Measurements from ENCODE around the gene LRMDA.

LRMDA gene

DNA sequence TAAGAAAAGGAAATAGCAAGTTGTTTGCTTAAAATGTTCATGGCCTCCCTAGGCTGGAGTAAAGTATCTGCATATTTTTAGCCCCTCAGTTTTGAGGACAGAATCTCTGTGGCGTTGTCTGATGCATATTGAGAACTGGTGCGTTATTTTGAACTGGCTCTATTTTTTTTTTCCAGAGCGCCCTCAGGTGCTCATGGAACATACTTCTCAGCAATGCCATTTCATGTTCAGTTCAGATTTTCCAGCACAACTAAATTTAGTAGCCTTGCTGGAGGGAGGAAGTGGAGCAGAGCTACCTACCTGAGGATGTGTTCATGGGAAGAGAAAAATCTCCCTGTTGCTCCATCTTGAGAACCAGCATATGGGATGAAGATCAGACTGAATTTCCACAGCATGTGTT lies 870.5 kb downstream of the LRMDA start:
- Histone ChIP-seq H3K79me1 (ENCODE audit: low read length) (no peaks in the 10 kb centered on the region), H4K8ac (ENCODE audit: low read depth, low read length) (no peak overlapping the region), H3K4ac (ENCODE audit: low read depth, low read length) (peak overlapping the region; percentile 24), H2BK120ac (ENCODE audit: low read depth, low read length) (peak overlapping the region; percentile 82), H3K9ac (ENCODE audit: low read length) (peak overlapping the region; percentile 11), H3K18ac (ENCODE audit: low read length) (peak overlapping the region; percentile 93), H2BK15ac (replicated peaks; ENCODE audit: low read depth) (no peak overlapping the region), H3K27ac (ENCODE audit: low read depth, low read length) (no peak overlapping the region), H3K4me1 (ENCODE audit: control insufficient read depth, low read depth, low read length) (peaks cover 2% of the 10 kb centered on the region), H4K5ac (ENCODE audit: low read length) (peak overlapping the region; percentile 56), H3K23ac (ENCODE audit: low read length) (no peak overlapping the region), H3K56ac (ENCODE audit: low read length) (peak overlapping the region; percentile 29), H3K36me3 (ENCODE audit: control insufficient read depth, insufficient read depth, low read length) (no peaks in the 10 kb centered on the region), H3K4me3 (ENCODE audit: low read length) (no peak overlapping the region), H3K4me2 (ENCODE audit: low read length) (no peak overlapping the region), H3K27me3 (ENCODE audit: insufficient read depth, low read length, poor library complexity) (no peaks in the 10 kb centered on the region), H3K79me2 (ENCODE audit: control insufficient read depth, insufficient read depth, low read length) (no peaks in the 10 kb centered on the region), H2BK5ac (ENCODE audit: low read length) (peak overlapping the region; percentile 21), H2AK5ac (ENCODE audit: low read length) (peak overlapping the region; percentile 40)
- DNase-seq = peak; percentile 29
- WGBS (ENCODE audit: extremely low coverage, insufficient coverage, low lambda C conversion rate) = no CpG with 5 or more reads among the region's 3 CpGs

DNA sequence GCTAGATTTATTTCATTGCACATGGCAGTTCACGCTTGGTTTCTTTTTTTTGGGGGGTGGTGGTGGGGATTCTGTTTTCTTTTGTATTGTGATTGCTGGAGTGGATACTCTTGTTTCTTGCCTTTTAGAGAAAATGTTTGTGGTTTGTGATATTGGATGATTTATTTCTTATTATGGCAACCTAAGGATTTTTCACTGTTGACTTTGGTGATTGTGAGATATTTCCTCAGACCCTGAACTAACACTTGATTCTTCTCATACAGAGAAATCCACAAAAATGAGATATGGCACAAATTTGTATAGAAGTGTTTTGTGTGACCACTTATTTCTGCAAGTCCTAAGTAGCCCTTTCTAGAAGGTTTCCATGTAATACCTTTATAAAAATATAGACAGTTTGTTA lies 871.1 kb downstream of the LRMDA start:
- no peaks in the 10 kb centered on the region for H3K79me1 ChIP-seq (ENCODE audit: low read length)
- peak overlapping the region; percentile 93 for H3K18ac ChIP-seq (ENCODE audit: low read length)
- H3K79me2 ChIP-seq (ENCODE audit: control insufficient read depth, insufficient read depth, low read length) = no peaks in the 10 kb centered on the region
- no peaks in the 10 kb centered on the region for H3K27me3 ChIP-seq (ENCODE audit: insufficient read depth, low read length, poor library complexity)
- H3K9ac ChIP-seq (ENCODE audit: low read length) = no peak overlapping the region
- peak overlapping the region; percentile 24 for H3K4ac ChIP-seq (ENCODE audit: low read depth, low read length)
- H4K5ac ChIP-seq (ENCODE audit: low read length) = peak overlapping the region; percentile 56
- H3K4me3 ChIP-seq (ENCODE audit: low read length) = no peak overlapping the region
- H4K8ac ChIP-seq (ENCODE audit: low read depth, low read length) = no peak overlapping the region
- H3K56ac ChIP-seq (ENCODE audit: low read length) = peak overlapping the region; percentile 29
- no peaks in the 10 kb centered on the region for H3K36me3 ChIP-seq (ENCODE audit: control insufficient read depth, insufficient read depth, low read length)
- no peak overlapping the region for H3K4me2 ChIP-seq (ENCODE audit: low read length)
- peak overlapping the region; percentile 82 for H2BK120ac ChIP-seq (ENCODE audit: low read depth, low read length)
- H3K27ac ChIP-seq (ENCODE audit: low read depth, low read length) = no peak overlapping the region
- H3K23ac ChIP-seq (ENCODE audit: low read length) = no peak overlapping the region
- H3K4me1 ChIP-seq (ENCODE audit: control insufficient read depth, low read depth, low read length) = peaks cover 2% of the 10 kb centered on the region
- no peak overlapping the region for H2BK15ac ChIP-seq (replicated peaks; ENCODE audit: low read depth)
- H2AK5ac ChIP-seq (ENCODE audit: low read length) = peak overlapping the region; percentile 40
- no peak overlapping the region for H2BK5ac ChIP-seq (ENCODE audit: low read length)
- WGBS (ENCODE audit: extremely low coverage, insufficient coverage, low lambda C conversion rate) = no CpG with 5 or more reads among the region's 1 CpG
- no peak for DNase-seq

DNA sequence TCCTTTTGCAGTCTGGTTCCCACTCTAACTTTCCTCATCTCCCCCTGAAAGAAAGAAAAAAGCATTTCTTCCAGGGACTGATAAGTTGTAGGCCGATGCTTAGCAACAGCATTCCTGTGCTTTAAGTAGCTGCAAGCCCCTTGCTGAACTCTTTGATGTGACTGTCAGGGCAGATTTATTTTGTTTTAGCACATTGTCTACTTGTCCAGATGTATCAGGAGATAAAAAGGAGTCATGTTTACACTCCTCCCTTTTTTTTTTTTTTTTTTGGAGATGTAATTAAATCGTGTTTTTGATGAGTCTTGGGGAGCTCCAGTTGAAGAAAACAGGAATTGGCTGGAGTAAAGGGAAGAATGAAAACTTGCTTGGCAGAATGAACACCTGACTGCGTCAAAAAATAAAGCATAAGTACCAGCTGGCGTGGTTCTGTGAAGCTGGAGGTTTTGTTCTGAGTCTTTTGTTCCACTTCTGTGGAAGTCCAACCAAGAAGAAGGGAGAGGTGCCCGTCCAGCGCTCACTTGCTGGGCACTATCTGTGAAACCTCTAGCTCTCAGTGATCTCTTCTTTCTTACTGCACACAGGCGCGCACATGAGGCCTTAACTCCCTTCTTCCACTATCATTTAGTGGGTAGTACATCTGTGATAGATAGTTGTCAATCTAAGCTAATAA lies 871.7 kb downstream of the LRMDA start:
- Histone ChIP-seq H3K4me1 (ENCODE audit: control insufficient read depth, low read depth, low read length) (peaks cover 2% of the 10 kb centered on the region), H3K79me2 (ENCODE audit: control insufficient read depth, insufficient read depth, low read length) (no peaks in the 10 kb centered on the region), H3K4me3 (ENCODE audit: low read length) (no peak overlapping the region), H4K5ac (ENCODE audit: low read length) (no peak overlapping the region), H3K23ac (ENCODE audit: low read length) (no peak overlapping the region), H4K8ac (ENCODE audit: low read depth, low read length) (no peak overlapping the region), H3K4me2 (ENCODE audit: low read length) (no peak overlapping the region), H3K36me3 (ENCODE audit: control insufficient read depth, insufficient read depth, low read length) (no peaks in the 10 kb centered on the region), H2BK5ac (ENCODE audit: low read length) (no peak overlapping the region), H3K56ac (ENCODE audit: low read length) (no peak overlapping the region), H3K9ac (ENCODE audit: low read length) (peak overlapping the region; percentile 21), H3K27ac (ENCODE audit: low read depth, low read length) (no peak overlapping the region), H2BK120ac (ENCODE audit: low read depth, low read length) (no peak overlapping the region), H3K18ac (ENCODE audit: low read length) (peak overlapping the region; percentile 13), H2BK15ac (replicated peaks; ENCODE audit: low read depth) (no peak overlapping the region), H2AK5ac (ENCODE audit: low read length) (peak overlapping the region; percentile 1), H3K79me1 (ENCODE audit: low read length) (no peaks in the 10 kb centered on the region), H3K4ac (ENCODE audit: low read depth, low read length) (no peak overlapping the region), H3K27me3 (ENCODE audit: insufficient read depth, low read length, poor library complexity) (no peaks in the 10 kb centered on the region)
- WGBS (ENCODE audit: extremely low coverage, insufficient coverage, low lambda C conversion rate) = no CpG with 5 or more reads among the region's 8 CpGs
- peak; percentile 49 for DNase-seq

DNA sequence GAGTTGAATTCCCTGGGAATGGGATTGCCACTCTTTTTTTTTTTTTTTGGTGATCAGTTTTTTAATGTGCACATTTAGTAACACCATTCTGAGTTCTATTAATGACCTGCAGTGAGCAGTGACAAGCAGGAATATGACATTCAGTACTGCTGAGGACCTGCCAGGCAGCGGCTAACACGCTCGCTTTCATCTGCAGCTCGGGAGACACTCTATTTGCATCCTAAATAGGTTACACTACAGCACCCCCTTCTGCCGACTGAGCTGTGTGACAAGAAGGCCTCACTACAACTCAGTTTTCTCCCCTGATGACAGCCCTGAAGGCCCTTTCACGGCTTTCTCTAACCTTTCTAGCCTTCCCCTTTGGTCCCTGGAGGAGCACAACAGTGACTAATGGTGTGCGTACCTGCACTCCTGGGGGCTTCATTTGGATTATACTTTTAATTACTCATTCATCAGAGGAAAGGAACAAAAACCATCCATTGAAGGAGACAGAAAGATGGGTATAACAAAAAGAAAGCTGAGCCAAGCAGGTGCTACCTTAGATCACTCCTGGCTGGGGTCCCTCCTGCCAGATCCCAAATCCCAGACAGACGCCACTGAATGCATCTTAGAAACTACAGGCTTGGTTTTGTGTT lies 872.4 kb downstream of the LRMDA start:
- H3K79me2 ChIP-seq (ENCODE audit: control insufficient read depth, insufficient read depth, low read length) = no peaks in the 10 kb centered on the region
- H3K27ac ChIP-seq (ENCODE audit: low read depth, low read length) = no peak overlapping the region
- peak; percentile 91 for DNase-seq
- H3K4me1 ChIP-seq (ENCODE audit: control insufficient read depth, low read depth, low read length) = peaks cover 2% of the 10 kb centered on the region
- H3K4me2 ChIP-seq (ENCODE audit: low read length) = no peak overlapping the region
- no peak overlapping the region for H3K4me3 ChIP-seq (ENCODE audit: low read length)
- no peak overlapping the region for H4K5ac ChIP-seq (ENCODE audit: low read length)
- H3K27me3 ChIP-seq (ENCODE audit: insufficient read depth, low read length, poor library complexity) = no peaks in the 10 kb centered on the region
- H2BK15ac ChIP-seq (replicated peaks; ENCODE audit: low read depth) = no peak overlapping the region
- no peaks in the 10 kb centered on the region for H3K36me3 ChIP-seq (ENCODE audit: control insufficient read depth, insufficient read depth, low read length)
- no peak overlapping the region for H3K56ac ChIP-seq (ENCODE audit: low read length)
- no peak overlapping the region for H3K9ac ChIP-seq (ENCODE audit: low read length)
- H2BK5ac ChIP-seq (ENCODE audit: low read length) = no peak overlapping the region
- no peaks in the 10 kb centered on the region for H3K79me1 ChIP-seq (ENCODE audit: low read length)
- no CpG with 5 or more reads among the region's 8 CpGs for WGBS (ENCODE audit: extremely low coverage, insufficient coverage, low lambda C conversion rate)
- H3K23ac ChIP-seq (ENCODE audit: low read length) = no peak overlapping the region
- H2BK120ac ChIP-seq (ENCODE audit: low read depth, low read length) = no peak overlapping the region
- H3K18ac ChIP-seq (ENCODE audit: low read length) = peak overlapping the region; percentile 13
- H2AK5ac ChIP-seq (ENCODE audit: low read length) = no peak overlapping the region
- no peak overlapping the region for H3K4ac ChIP-seq (ENCODE audit: low read depth, low read length)
- no peak overlapping the region for H4K8ac ChIP-seq (ENCODE audit: low read depth, low read length)

DNA sequence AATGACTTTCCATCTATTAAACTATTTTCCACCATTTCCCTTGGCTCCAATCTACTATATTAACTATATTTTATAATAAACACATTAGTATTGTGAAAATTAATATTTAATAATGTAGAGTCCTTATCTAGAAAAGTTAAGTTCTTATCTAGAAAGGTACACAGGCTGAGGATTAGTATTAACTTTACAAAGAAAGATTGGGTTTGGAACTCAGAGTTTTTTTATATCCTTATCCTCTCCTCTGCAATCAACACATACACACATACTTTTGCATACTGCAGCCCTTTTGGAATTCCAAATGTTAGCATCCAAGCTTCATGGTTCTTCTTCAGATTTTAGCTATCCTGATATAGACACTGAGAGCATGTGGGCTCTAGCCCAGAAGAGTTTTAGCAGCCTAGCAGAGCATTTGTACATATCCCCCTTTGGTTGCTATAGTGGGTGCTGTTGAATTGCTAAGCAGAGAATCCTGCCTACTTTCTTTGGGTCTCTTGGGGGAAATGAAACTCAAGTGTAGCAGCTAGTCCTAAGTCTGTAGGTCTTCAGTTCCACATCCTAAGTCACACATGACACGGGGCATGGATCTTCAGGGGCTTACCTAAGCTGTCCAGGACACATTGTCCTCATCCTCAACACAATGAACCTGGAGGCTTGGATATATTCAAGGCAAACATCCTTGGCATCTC lies 874.6 kb downstream of the LRMDA start:
- no peak overlapping the region for H3K4me2 ChIP-seq (ENCODE audit: low read length)
- H3K9ac ChIP-seq (ENCODE audit: low read length) = no peak overlapping the region
- H3K23ac ChIP-seq (ENCODE audit: low read length) = no peak overlapping the region
- no peak overlapping the region for H2BK120ac ChIP-seq (ENCODE audit: low read depth, low read length)
- no peak overlapping the region for H2BK5ac ChIP-seq (ENCODE audit: low read length)
- WGBS (ENCODE audit: extremely low coverage, insufficient coverage, low lambda C conversion rate) = no CpG with 5 or more reads among the region's 1 CpG
- H3K36me3 ChIP-seq (ENCODE audit: control insufficient read depth, insufficient read depth, low read length) = no peaks in the 10 kb centered on the region
- DNase-seq = no peak
- no peak overlapping the region for H4K5ac ChIP-seq (ENCODE audit: low read length)
- H2BK15ac ChIP-seq (replicated peaks; ENCODE audit: low read depth) = no peak overlapping the region
- no peaks in the 10 kb centered on the region for H3K27me3 ChIP-seq (ENCODE audit: insufficient read depth, low read length, poor library complexity)
- no peak overlapping the region for H3K18ac ChIP-seq (ENCODE audit: low read length)
- H4K8ac ChIP-seq (ENCODE audit: low read depth, low read length) = no peak overlapping the region
- H2AK5ac ChIP-seq (ENCODE audit: low read length) = no peak overlapping the region
- no peak overlapping the region for H3K4me3 ChIP-seq (ENCODE audit: low read length)
- H3K56ac ChIP-seq (ENCODE audit: low read length) = no peak overlapping the region
- peak overlapping the region; percentile 79 for H3K4ac ChIP-seq (ENCODE audit: low read depth, low read length)
- H3K79me2 ChIP-seq (ENCODE audit: control insufficient read depth, insufficient read depth, low read length) = no peaks in the 10 kb centered on the region
- peaks cover 4% of the 10 kb centered on the region for H3K4me1 ChIP-seq (ENCODE audit: control insufficient read depth, low read depth, low read length)
- no peaks in the 10 kb centered on the region for H3K79me1 ChIP-seq (ENCODE audit: low read length)
- H3K27ac ChIP-seq (ENCODE audit: low read depth, low read length) = no peak overlapping the region
